ENCODE results near the gene ACOT8.

- no peak for TF ChIP-seq CTCF (conservative IDR thresholded peaks at IDR 0.05; ENCODE audit: low read depth, low read length)
- TF ChIP-seq MXI1 (IDR thresholded peaks at IDR 0.05; ENCODE audit: borderline replicate concordance, low read depth, low read length): no peak
- no peak for TF ChIP-seq CHD1 (IDR thresholded peaks at IDR 0.05; ENCODE audit: low read depth, low read length)
Measured at GRCh38 chr20:45886590-45887345, 29.6 kb upstream of the ACOT8 start.

Measured in IMR-90 (cell line).